ENCODE measurements around the gene CCDC191.

CCDC191 gene

DNA sequence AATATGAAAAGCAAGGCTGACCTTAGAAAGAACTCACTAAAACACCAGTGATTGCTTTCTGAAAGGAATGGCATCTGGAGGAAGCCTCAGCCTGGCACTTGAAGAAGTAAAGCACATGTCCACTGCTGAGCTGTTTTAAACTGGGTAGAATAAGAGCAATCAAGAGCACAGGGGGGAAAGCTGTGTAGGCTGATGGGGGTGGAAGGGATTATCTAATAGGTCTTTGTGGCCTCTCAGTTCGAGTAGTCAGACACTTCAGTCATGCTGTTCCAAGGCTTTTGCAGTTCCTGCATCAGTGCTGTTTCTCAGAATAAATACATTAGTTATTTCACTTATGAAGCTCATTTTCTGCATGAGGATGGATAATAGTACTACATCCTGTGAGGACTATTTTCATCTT is 22.6 kb downstream of the CCDC191 start:
- Histone ChIP-seq H3K36me3 (ENCODE audit: insufficient read depth, low read length) (no peaks in the 10 kb centered on the region), H3K9me3 (ENCODE audit: insufficient read depth, low read length, severe bottlenecking) (no peaks in the 10 kb centered on the region), H3K27ac (ENCODE audit: low read length) (no peak overlapping the region), H3K79me2 (ENCODE audit: insufficient read depth, low read length) (no peaks in the 10 kb centered on the region), H3K4me1 (ENCODE audit: insufficient read depth, low read length) (no peaks in the 10 kb centered on the region), H3K4me2 (ENCODE audit: insufficient read depth, low read length) (no peak overlapping the region), H3K9ac (ENCODE audit: low read depth, low read length) (no peak overlapping the region), H3K27me3 (ENCODE audit: insufficient read depth, low read length, poor library complexity) (no peaks in the 10 kb centered on the region), H3K4me3 (ENCODE audit: low read depth in 1 of 2, low read length in 2 of 2) (no peak overlapping the region), H4K20me1 (ENCODE audit: insufficient read depth, low read length) (no peaks in the 10 kb centered on the region), H2AFZ (ENCODE audit: low read depth, low read length) (no peak overlapping the region)
- DNase-seq (no peak), ATAC-seq (ENCODE audit: insufficient read depth, low read depth) (no peak)
- no peak for TF ChIP-seq EZH2 (IDR thresholded peaks at IDR 0.05; ENCODE audit: borderline replicate concordance, low read depth, low read length, severe bottlenecking)
- TF ChIP-seq, protein P1, sequence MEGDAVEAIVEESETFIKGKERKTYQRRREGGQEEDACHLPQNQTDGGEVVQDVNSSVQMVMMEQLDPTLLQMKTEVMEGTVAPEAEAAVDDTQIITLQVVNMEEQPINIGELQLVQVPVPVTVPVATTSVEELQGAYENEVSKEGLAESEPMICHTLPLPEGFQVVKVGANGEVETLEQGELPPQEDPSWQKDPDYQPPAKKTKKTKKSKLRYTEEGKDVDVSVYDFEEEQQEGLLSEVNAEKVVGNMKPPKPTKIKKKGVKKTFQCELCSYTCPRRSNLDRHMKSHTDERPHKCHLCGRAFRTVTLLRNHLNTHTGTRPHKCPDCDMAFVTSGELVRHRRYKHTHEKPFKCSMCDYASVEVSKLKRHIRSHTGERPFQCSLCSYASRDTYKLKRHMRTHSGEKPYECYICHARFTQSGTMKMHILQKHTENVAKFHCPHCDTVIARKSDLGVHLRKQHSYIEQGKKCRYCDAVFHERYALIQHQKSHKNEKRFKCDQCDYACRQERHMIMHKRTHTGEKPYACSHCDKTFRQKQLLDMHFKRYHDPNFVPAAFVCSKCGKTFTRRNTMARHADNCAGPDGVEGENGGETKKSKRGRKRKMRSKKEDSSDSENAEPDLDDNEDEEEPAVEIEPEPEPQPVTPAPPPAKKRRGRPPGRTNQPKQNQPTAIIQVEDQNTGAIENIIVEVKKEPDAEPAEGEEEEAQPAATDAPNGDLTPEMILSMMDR (IDR thresholded peaks at IDR 0.05; ENCODE audit: borderline replicate concordance, extremely low read depth, low read length, poor library complexity, severe bottlenecking) = no peak

DNA sequence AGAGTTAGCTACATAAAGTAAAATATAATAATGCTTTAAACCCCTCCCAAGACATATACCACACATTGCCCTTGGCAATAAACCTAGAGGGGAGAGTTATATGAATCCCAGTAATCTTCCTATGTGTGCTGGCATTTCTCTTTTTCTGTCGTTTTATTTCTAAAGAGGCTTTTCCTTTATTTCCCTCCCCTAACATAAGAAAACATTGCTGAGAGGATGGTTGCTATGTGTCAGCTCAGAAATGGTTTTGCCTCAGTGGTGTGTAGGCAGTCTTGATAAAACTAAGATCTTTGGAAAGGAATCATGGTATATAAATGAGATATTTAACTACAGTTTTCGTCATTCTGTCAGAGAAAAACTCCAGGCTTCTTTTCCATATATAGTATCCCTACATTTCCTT is 30.0 kb downstream of the CCDC191 start:
- H3K9me3 ChIP-seq (ENCODE audit: insufficient read depth, low read length, severe bottlenecking) = no peaks in the 10 kb centered on the region
- no peaks in the 10 kb centered on the region for H4K20me1 ChIP-seq (ENCODE audit: insufficient read depth, low read length)
- no peaks in the 10 kb centered on the region for H3K79me2 ChIP-seq (ENCODE audit: insufficient read depth, low read length)
- no peak overlapping the region for H3K4me3 ChIP-seq (ENCODE audit: low read depth in 1 of 2, low read length in 2 of 2)
- TF ChIP-seq, protein P1 (IDR thresholded peaks at IDR 0.05; ENCODE audit: borderline replicate concordance, extremely low read depth, low read length, poor library complexity, severe bottlenecking) = no peak
- no peak for TF ChIP-seq EZH2 (IDR thresholded peaks at IDR 0.05; ENCODE audit: borderline replicate concordance, low read depth, low read length, severe bottlenecking)
- no peaks in the 10 kb centered on the region for H3K27me3 ChIP-seq (ENCODE audit: insufficient read depth, low read length, poor library complexity)
- no peak overlapping the region for H3K9ac ChIP-seq (ENCODE audit: low read depth, low read length)
- no peak overlapping the region for H3K4me2 ChIP-seq (ENCODE audit: insufficient read depth, low read length)
- DNase-seq (no peak), ATAC-seq (ENCODE audit: insufficient read depth, low read depth) (no peak)
- no peak overlapping the region for H3K27ac ChIP-seq (ENCODE audit: low read length)
- H3K4me1 ChIP-seq (ENCODE audit: insufficient read depth, low read length) = no peaks in the 10 kb centered on the region
- no peaks in the 10 kb centered on the region for H3K36me3 ChIP-seq (ENCODE audit: insufficient read depth, low read length)
- no peak overlapping the region for H2AFZ ChIP-seq (ENCODE audit: low read depth, low read length)

DNA sequence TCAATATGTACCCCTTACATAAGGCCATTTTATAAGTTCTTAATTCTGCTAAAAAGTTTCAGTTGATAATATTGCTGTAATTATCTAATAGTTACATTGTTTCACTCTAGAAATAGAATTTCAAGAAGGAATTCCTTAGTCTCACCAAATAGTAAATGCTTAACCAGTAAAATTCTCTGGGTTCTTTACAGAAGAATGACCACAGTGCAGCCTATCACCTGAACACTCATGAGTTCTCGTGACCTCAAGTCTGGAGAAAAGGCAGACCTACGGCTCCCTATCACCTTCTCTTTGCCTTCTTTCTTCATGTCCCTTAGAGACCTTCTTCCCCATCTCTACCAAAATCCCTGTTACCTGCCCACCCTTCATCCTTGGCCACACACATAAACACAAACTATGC is 30.9 kb downstream of the CCDC191 start:
- no peak overlapping the region for H3K4me2 ChIP-seq (ENCODE audit: insufficient read depth, low read length)
- H3K4me1 ChIP-seq (ENCODE audit: insufficient read depth, low read length) = no peaks in the 10 kb centered on the region
- TF ChIP-seq EZH2 (IDR thresholded peaks at IDR 0.05; ENCODE audit: borderline replicate concordance, low read depth, low read length, severe bottlenecking) = no peak
- TF ChIP-seq, protein P1 (IDR thresholded peaks at IDR 0.05; ENCODE audit: borderline replicate concordance, extremely low read depth, low read length, poor library complexity, severe bottlenecking) = no peak
- H3K36me3 ChIP-seq (ENCODE audit: insufficient read depth, low read length) = no peaks in the 10 kb centered on the region
- no peak overlapping the region for H3K9ac ChIP-seq (ENCODE audit: low read depth, low read length)
- H4K20me1 ChIP-seq (ENCODE audit: insufficient read depth, low read length) = no peaks in the 10 kb centered on the region
- no peak for DNase-seq
- no peak overlapping the region for H3K27ac ChIP-seq (ENCODE audit: low read length)
- ATAC-seq (ENCODE audit: insufficient read depth, low read depth) = no peak
- no peak overlapping the region for H2AFZ ChIP-seq (ENCODE audit: low read depth, low read length)
- no peak overlapping the region for H3K4me3 ChIP-seq (ENCODE audit: low read depth in 1 of 2, low read length in 2 of 2)
- H3K79me2 ChIP-seq (ENCODE audit: insufficient read depth, low read length) = no peaks in the 10 kb centered on the region
- H3K27me3 ChIP-seq (ENCODE audit: insufficient read depth, low read length, poor library complexity) = no peaks in the 10 kb centered on the region
- no peaks in the 10 kb centered on the region for H3K9me3 ChIP-seq (ENCODE audit: insufficient read depth, low read length, severe bottlenecking)
